RWPE2 (cell line): ENCODE measurements around the gene TRABD2A.

ENCODE experiments used
- ATAC-seq: fragments of 200-7000 bp; cut with Tn5 transposase; 3 replicates; pipeline ENCODE4 v1.9.1; 2021; ENCODE audit warnings: low read depth
- DNase-seq: peaks from one replicate; pipeline ENCODE4 v3.0.0-alpha.2; 2020; ENCODE audit warnings: low spot score
- H3K27ac ChIP-seq: fragments of 450-650 bp; 2 replicates; pipeline ENCODE4 v1.5.1; 2017; ENCODE audit warnings: mild to moderate bottlenecking; ENCODE audit not compliant: poor library complexity, severe bottlenecking
- H3K27me3 ChIP-seq: fragments of 250-450 bp; sonication (Bioruptor Pico); 2 replicates; pipeline ENCODE4 v1.5.1; 2021; ENCODE audit warnings: mild to moderate bottlenecking, moderate library complexity; ENCODE audit not compliant: insufficient read depth, poor library complexity, severe bottlenecking
- H3K36me3 ChIP-seq: fragments of 250-450 bp; sonication (Bioruptor Pico); 2 replicates; pipeline ENCODE4 v1.5.1; 2020; ENCODE audit warnings: low read depth, mild to moderate bottlenecking, moderate library complexity
- H3K4me1 ChIP-seq: fragments of 250-450 bp; sonication (Bioruptor Pico); 2 replicates; pipeline ENCODE4 v1.5.1; 2021; ENCODE audit warnings: mild to moderate bottlenecking, moderate library complexity; ENCODE audit not compliant: insufficient read depth, poor library complexity, severe bottlenecking
- H3K4me3 ChIP-seq: fragments of 250-450 bp; sonication (Bioruptor Pico); 2 replicates; pipeline ENCODE4 v1.5.1; 2021; ENCODE audit warnings: mild to moderate bottlenecking, moderate library complexity; ENCODE audit not compliant: severe bottlenecking
- H3K9me3 ChIP-seq: fragments of 250-450 bp; sonication (Bioruptor Pico); 2 replicates; pipeline ENCODE4 v1.5.1; 2021; ENCODE audit warnings: mild to moderate bottlenecking, moderate library complexity; ENCODE audit not compliant: severe bottlenecking
- TF ChIP-seq, protein P1 (sequence below): fragments of 450-650 bp; IDR thresholded peaks from one replicate; pipeline ENCODE4 v1.5.1; 2017; ENCODE audit warnings: mild to moderate bottlenecking, moderate library complexity; ENCODE audit not compliant: poor library complexity, severe bottlenecking

TRABD2A gene

DNA sequence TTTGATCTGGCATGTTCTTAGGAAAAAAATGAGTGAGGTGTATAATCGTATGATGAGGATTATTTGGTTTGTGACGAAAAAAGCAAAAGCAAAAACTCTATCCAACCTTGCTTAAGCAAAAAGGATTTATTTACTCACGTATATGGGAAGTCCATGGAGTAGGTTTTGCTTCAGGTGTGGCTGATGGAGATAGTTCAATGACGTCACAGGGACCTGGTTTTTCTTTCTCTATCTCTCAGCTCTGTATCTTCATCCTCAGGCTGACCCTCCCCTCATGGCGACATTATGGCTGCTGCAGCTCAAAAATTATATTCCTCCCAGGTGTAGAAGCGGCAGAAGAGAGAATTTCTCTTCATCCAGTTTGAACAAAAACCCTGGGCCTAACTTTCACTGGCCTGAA lies 33.5 kb upstream of the TRABD2A start:
- no peaks in the 10 kb centered on the region for H3K9me3 ChIP-seq
- H3K4me3 ChIP-seq: no peak overlapping the region
- H3K27me3 ChIP-seq: no peaks in the 10 kb centered on the region
- peaks cover 5% of the 10 kb centered on the region for H3K4me1 ChIP-seq
- DNase-seq (no peak), ATAC-seq (no peak)
- TF ChIP-seq, protein P1, sequence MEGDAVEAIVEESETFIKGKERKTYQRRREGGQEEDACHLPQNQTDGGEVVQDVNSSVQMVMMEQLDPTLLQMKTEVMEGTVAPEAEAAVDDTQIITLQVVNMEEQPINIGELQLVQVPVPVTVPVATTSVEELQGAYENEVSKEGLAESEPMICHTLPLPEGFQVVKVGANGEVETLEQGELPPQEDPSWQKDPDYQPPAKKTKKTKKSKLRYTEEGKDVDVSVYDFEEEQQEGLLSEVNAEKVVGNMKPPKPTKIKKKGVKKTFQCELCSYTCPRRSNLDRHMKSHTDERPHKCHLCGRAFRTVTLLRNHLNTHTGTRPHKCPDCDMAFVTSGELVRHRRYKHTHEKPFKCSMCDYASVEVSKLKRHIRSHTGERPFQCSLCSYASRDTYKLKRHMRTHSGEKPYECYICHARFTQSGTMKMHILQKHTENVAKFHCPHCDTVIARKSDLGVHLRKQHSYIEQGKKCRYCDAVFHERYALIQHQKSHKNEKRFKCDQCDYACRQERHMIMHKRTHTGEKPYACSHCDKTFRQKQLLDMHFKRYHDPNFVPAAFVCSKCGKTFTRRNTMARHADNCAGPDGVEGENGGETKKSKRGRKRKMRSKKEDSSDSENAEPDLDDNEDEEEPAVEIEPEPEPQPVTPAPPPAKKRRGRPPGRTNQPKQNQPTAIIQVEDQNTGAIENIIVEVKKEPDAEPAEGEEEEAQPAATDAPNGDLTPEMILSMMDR: no peak
- no peaks in the 10 kb centered on the region for H3K36me3 ChIP-seq
- no peak overlapping the region for H3K27ac ChIP-seq

GRCh38 chr2:84912984-84913383 lies 32.1 kb upstream of the TRABD2A start:
- peaks cover 5% of the 10 kb centered on the region for H3K4me1 ChIP-seq
- H3K9me3 ChIP-seq: no peaks in the 10 kb centered on the region
- H3K4me3 ChIP-seq: no peak overlapping the region
- H3K27me3 ChIP-seq: no peaks in the 10 kb centered on the region
- no peaks in the 10 kb centered on the region for H3K36me3 ChIP-seq
- no peak for DNase-seq
- ATAC-seq: no peak
- TF ChIP-seq, protein P1: no peak
- H3K27ac ChIP-seq: no peak overlapping the region

- H3K4me1 ChIP-seq: peaks cover 11% of the 10 kb centered on the region
- ATAC-seq (no peak), DNase-seq (no peak)
- TF ChIP-seq, protein P1: no peak
- peaks cover 7% of the 10 kb centered on the region for H3K36me3 ChIP-seq
- H3K27me3 ChIP-seq: no peaks in the 10 kb centered on the region
- H3K4me3 ChIP-seq: no peak overlapping the region
- H3K9me3 ChIP-seq: no peaks in the 10 kb centered on the region
- no peak overlapping the region for H3K27ac ChIP-seq
Observed at GRCh38 chr2:84911135-84911678, 30.3 kb upstream of the TRABD2A start.

DNA sequence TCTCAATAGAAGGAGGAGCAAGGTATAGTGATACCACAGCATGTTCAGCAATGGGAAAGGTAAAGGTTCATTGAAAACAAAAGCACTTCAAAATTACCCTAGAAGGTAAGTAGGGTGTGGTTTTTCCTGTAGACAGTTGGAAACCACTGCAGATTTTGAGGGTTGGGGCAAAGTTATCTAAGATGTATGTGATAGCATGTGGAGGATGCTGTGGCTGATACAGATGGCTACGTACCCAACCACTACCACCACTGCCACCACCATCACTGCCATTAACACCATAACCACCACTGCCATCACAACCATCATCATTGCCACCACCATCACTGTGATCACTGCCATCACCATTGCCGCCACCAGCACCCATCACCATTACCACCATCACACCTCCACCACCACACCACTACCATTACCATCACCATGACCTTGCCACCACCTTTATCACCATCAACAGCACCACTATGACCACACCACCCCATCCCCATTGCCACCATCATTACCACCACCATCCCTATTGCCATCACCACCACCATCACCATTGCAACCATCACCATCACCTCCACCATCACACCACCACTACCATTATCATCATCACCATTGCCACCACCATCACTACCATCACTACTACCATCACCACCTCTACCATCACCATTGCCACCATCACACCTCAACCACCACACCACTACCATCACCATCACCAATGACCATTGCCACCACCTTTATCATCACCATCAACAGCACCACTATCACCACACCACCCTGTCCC lies 28.2 kb upstream of the TRABD2A start:
- H3K9me3 ChIP-seq: no peaks in the 10 kb centered on the region
- ATAC-seq: no peak
- no peaks in the 10 kb centered on the region for H3K27me3 ChIP-seq
- TF ChIP-seq, protein P1: no peak
- peak overlapping the region; percentile 96 for H3K27ac ChIP-seq
- H3K4me1 ChIP-seq: peaks cover 15% of the 10 kb centered on the region
- H3K4me3 ChIP-seq: no peak overlapping the region
- H3K36me3 ChIP-seq: peaks cover 13% of the 10 kb centered on the region
- DNase-seq: no peak
